OCI-LY3 (cell line): ENCODE data around the gene RTN4RL1.

Source experiments
- EZH2phosphoT487 ChIP-seq: fragments of 200-600 bp; shearing (Covaris generic); IDR thresholded peaks from 2 replicates; pipeline ENCODE4 v1.6.1; 2018; ENCODE audit warnings: antibody characterized with exemption, mixed run types, low read depth
- TF ChIP-seq, protein P1 (sequence below): fragments of 200-600, 300-600 bp; sonication (generic); IDR thresholded peaks from 2 replicates; pipeline ENCODE4 v1.5.1; 2014; ENCODE audit warnings: antibody characterized with exemption, low read length, low read depth

DNA sequence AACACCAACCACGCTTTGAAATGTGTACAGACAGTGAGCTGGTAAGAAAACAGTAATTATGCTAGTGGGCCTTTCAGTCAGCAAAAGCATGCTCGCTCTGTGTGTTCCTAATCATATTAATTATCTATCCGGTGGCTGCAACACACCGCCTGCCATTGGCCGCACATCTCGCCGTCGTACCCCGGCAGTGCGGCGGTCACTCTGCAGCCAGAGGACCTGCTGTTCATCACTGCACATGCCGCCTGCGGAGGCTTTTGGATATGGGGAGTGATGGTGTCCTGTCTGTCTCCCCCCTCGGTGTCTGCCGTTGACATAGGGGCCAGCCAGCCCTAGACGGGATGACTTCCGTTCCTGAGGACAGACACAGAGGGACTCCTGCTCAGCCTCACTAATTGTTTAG is 126.8 kb downstream of the RTN4RL1 start:
- TF ChIP-seq, protein P1, sequence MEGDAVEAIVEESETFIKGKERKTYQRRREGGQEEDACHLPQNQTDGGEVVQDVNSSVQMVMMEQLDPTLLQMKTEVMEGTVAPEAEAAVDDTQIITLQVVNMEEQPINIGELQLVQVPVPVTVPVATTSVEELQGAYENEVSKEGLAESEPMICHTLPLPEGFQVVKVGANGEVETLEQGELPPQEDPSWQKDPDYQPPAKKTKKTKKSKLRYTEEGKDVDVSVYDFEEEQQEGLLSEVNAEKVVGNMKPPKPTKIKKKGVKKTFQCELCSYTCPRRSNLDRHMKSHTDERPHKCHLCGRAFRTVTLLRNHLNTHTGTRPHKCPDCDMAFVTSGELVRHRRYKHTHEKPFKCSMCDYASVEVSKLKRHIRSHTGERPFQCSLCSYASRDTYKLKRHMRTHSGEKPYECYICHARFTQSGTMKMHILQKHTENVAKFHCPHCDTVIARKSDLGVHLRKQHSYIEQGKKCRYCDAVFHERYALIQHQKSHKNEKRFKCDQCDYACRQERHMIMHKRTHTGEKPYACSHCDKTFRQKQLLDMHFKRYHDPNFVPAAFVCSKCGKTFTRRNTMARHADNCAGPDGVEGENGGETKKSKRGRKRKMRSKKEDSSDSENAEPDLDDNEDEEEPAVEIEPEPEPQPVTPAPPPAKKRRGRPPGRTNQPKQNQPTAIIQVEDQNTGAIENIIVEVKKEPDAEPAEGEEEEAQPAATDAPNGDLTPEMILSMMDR, result no peak
- TF ChIP-seq EZH2phosphoT487, result no peak
